HG02623 (cell line): Measurements from ENCODE around the gene SYNE4.
A peak's percentile ranks its signal among the peaks of the same experiment; 100 is the strongest.

Experiments
- ATAC-seq: cut with Tn5 transposase; IDR thresholded peaks from one replicate; pipeline ENCODE4 v1.9.1; 2021; ENCODE audit warnings: moderate library complexity; ENCODE audit not compliant: unreplicated experiment

The SYNE4 gene

GRCh38 chr19:36026091-36026876, 17.7 kb upstream of the SYNE4 start:
- ATAC-seq = no peak

DNA sequence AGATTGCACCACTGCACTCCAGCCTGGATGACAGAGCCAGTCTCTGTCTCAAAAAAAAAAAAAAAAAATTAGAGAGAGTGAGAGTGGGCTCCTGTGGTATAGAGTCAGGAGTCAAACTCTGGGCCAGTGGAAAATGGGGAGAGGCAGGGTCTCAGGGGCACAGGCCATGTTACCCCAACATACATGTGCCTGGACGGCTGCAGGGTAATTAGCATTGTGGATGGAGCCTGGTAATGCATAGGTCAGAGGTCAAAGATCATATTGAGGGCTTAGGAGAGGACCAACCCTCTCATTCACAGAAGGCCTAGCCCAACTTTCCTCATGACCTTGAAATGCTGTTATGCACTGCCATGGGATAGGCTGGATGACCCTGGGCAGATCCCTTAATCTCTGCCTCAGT, 16.9 kb upstream of the SYNE4 start:
- ATAC-seq = no peak

DNA sequence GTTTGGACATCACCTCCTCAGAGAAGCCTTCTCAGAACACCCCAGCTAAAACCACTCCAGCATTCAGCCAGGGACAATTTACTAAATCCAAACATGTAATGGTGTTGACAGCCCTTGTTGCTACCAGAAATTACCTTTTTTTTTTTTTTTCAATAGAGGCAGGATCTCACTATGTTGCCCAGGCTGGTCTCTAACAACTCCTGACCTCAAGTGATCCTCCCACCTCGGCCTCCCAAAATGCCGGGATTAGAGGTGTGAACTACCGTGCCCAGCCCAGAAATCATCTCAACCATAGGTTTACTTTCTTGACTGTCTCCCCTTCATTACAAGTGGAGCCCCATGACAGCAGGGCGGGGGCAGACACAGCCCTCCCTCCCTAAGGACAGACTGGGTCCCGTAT, 14.8 kb upstream of the SYNE4 start:
- no peak for ATAC-seq

GRCh38 chr19:36019061-36019670, 10.6 kb upstream of the SYNE4 start:
- no peak for ATAC-seq

GRCh38 chr19:36014012-36014924, 5.7 kb upstream of the SYNE4 start, which contains the start of gene ALKBH6:
Gene ALKBH6, minus strand, starts transcription at chr19:36014213. Its CDS starts 816 bp downstream, at chr19:36013397.
- ATAC-seq = peak; percentile 94

DNA sequence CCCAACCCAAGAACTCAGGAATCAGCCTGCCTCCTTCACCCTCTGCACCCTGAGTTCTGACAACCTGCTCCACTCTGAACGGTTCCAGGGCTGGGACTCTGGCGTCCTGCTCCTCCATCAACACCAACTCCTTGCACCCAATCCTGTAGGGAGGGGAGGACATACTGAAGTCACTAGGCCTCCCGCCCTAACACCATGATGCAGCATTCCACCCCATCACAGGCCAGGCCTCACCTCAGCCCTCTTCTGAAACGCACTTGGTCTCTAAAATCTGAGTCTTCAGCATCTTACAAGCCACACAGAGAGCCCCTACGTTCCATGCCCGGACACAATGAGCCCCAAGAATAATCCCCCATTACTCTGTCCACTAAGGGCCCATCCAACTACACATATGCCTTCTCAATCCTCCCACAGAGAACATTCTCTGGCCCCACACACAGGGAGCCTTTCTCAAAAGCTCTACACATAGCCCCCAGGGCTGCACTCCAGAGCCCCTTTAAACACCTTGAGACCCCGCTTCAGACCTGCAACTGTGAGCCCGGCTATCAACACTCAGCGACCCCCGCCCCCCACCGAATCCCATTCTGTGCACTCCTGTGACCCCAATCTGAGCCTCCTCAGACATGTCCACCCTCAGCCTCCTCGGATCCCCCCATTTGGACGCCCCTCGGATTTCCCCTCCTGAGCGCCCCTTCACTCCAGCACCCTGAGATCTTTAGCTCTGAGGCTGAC, 4.8 kb upstream of the SYNE4 start:
- ATAC-seq = no peak

DNA sequence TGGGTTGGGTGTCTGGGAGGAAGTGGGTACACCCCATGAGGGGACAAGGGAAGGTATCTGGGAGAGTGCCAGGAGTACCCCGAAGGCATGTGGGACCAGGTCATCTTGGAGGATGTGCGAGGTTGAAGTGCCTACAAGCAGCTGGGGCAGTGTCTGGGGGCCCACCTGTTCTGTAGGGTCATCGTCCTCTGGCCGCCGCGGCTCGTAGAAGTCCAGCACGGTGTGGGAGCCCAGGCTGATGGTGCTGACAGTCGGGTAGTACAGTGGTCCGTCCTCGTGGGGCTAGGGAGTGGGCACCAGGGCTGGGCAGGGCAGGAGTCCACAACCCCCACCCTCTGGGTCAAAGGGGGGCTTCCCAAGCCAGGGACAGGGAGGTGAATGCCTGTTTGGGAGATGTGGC, 1.8 kb upstream of the SYNE4 start:
- ATAC-seq = no peak

- ATAC-seq = no peak
Observed at GRCh38 chr19:36009633-36010379, 1.2 kb upstream of the SYNE4 start.

- ATAC-seq = no peak
Observed at GRCh38 chr19:36009220-36009619, 607 bp upstream of the SYNE4 start.

GRCh38 chr19:36006955-36007354, 1.7 kb downstream of the SYNE4 start:
- ATAC-seq = no peak

DNA sequence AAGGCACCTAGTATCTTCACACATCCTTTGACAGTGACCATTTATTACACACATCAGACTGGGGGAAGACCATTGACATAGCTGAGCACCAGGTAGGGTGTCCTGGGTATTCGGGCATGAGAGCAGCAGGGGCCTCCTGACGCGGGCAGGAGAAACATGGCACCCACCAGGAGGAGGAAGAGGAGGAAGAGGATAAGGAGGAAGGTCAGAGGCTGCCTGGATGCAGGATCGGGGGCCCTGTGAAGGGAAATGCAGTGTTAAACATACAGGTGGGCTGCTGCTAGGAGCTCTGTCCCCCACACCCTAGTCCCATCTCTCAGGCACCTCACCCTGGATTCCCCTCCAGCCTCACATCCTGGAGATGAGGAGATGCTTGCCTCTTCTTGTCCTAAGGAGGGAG, 5.3 kb downstream of the SYNE4 start:
- ATAC-seq = no peak

- ATAC-seq = no peak
Observed at GRCh38 chr19:36001605-36002004, 7.0 kb downstream of the SYNE4 start.

- ATAC-seq = no peak
Observed at GRCh38 chr19:35996777-35997176, 11.8 kb downstream of the SYNE4 start.

GRCh38 chr19:35995048-35995993, 13.3 kb downstream of the SYNE4 start, which contains the start of gene SDHAF1:
Gene SDHAF1, plus strand, starts transcription at chr19:35995188. Its CDS starts 87 bp downstream, at chr19:35995275.
- peak; percentile 85 for ATAC-seq

DNA sequence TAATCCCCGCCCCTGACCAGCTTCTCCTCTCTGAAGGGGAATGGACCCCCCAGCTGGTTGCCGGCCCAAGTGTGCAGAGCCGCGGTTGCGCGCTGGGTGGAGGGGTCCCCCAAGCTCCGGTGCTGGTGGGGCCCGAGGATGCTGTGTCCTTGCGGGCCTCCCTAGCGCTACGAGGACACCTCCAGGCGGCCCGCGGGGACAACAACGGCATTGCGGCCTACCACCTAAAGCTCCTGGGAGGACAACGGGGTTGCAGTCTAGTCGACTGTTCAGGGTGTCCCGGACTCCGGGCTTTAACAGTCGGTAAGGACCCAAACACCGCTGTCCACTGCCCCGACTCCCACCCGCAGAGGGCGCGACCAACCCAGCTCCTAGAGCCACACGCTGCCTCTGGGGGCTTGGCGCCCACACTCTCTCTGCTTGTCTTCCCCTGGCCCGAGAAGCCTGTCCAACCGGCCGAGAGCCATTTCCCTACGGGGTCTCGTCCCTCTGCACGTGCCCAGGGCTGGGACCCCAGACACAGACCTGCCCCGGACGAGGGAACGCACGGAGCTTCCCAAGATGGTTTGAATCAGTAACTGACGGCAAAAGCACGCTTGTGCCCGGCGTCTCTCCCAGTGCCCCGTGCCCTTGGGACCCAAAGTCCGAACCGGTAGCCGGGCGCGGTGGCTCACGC, 14.6 kb downstream of the SYNE4 start:
- ATAC-seq = no peak

DNA sequence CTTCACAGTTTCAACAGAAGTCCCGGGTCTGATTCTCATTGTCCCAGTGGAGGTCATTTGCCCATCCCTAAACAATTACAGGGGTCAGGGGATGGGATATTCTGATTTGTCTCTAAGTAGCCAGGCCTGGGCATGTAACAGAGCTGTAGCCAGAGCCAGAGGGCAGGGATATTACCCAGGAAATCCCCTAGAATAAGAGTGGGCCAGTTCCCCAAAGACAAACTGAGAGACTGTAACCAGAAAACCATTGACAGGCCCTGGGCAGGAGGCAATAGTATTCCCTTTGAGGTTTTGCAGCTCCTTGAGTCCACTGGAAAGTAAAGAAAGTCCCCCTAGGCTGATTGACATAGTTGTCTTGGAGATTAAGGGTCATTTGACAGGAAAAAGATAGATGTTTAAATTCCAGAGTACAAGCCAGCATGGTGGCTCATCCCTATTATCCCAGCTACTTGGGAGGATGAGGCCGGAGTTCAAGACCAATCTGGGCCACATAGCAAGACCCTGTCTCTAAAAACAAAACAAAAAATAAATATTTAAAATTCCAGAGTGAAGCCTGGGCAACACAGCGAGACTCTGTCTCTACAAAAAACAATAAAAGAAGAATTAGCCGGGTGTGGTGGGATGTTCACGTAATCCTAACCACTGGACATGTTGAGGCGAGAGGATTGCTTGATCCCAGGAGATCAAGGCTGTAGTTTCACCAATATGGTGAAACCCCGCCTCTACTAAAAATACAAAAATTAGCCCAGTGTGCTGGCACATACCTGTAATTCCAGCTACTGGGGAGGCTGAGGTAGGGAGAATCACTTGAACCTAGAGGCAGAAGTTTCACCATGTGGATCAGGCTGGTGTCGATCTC, 15.5 kb downstream of the SYNE4 start:
- no peak for ATAC-seq

GRCh38 chr19:35991731-35992450, 16.7 kb downstream of the SYNE4 start:
- ATAC-seq = no peak
